ENCODE data around the gene HERC2. TPM values are rescaled to one million over a fixed set of nuclear protein-coding genes. Genes with fewer than 3 reads are reported as not detected.
A peak's percentile ranks its signal among the peaks of the same experiment; 100 is the strongest.

Gene HERC2
- total and polyA plus RNA-seq, 9 of the 15 experiments (the other 6 are each of a cell fraction or from before 2014, with no cell fraction given): 10.6 to 84.0 (median 42.6) TPM

- DNase-seq (ENCODE audit: extremely low read depth in 1 of 4, low spot score in 3 of 4): peak; percentile 65 to 71 (median 68)
These were observed 198.5 kb downstream of the HERC2 start for GRCh38 chr15:28123408-28124023.

More at GRCh38 chr15:28123408-28124023, 198.5 kb downstream of the HERC2 start:
- H3K36me3 ChIP-seq (ENCODE audit: control insufficient read depth, insufficient read depth, low read length): peaks cover 83% of the 10 kb centered on the region
- CTCF ChIA-PET (ENCODE audit: low intra/inter-chr PET ratio): interaction anchor here (0.7 to 1.2 kb wide), 2 partner anchors 103 to 1234 kb away, joined by 3 to 5 read pairs; no protein-coding TSS in a partner anchor
- no TSS peak for BruUV-seq (replicated peaks)
- ATAC-seq (peak; percentile 95), FAIRE-seq (peak; percentile 56)
- no peaks in the 10 kb centered on the region for H3K27me3 ChIP-seq (ENCODE audit: control insufficient read depth in 2 of 2, insufficient read depth in 2 of 2, low read length in 2 of 2)
- H4K20me1 ChIP-seq (replicated peaks; ENCODE audit: control insufficient read depth, insufficient read depth, low read length): no peaks in the 10 kb centered on the region
- H2AFZ ChIP-seq (ENCODE audit: low read depth, low read length): no peak overlapping the region
- intact Hi-C loops (cut with micrococcal nuclease): loop anchor here (1.0 to 2.0 kb wide), 3 partner anchors 37 to 1233 kb away; no protein-coding TSS in a partner anchor
- WGBS (ENCODE audit: insufficient coverage, low coverage, missing lambda C conversion rate): 52% methylated on average over 6 of the region's 6 CpGs
- H3K79me2 ChIP-seq (ENCODE audit: control insufficient read depth, insufficient read depth, low read length): no peaks in the 10 kb centered on the region
- no peak overlapping the region for H3K4me3 ChIP-seq
- no peaks in the 10 kb centered on the region for H3K9me3 ChIP-seq (replicated peaks; ENCODE audit: control insufficient read depth, insufficient read depth, low read depth, low read length)
- H3K9me1 ChIP-seq (ENCODE audit: control insufficient read depth, insufficient read depth, low read length): no peaks in the 10 kb centered on the region
- no peak overlapping the region for H3K9ac ChIP-seq (ENCODE audit: insufficient read depth in 1 of 2, low read depth in 2 of 2, low read length in 2 of 2)
- H3K4me2 ChIP-seq (ENCODE audit: insufficient read depth, low read length): no peak overlapping the region
- TF ChIP-seq E2F3 (CRISPR knock-in tag; IDR thresholded peaks at IDR 0.05): no peak
- TF ChIP-seq PHF21A (IDR thresholded peaks at IDR 0.05; ENCODE audit: borderline replicate concordance, low read depth): 0 out of 2 replicates have a peak, but pooled peaks have one; percentile 19
- peak; percentile 41; the same call in 1 of the 2 replicates for TF ChIP-seq REST (IDR thresholded peaks at IDR 0.05; ENCODE audit: borderline replicate concordance)
- no peak for TF ChIP-seq REST (CRISPR knock-in tag; IDR thresholded peaks at IDR 0.05; ENCODE audit: low read depth)
- peak; percentile 56 for TF ChIP-seq SMC3 (conservative IDR thresholded peaks at IDR 0.05; ENCODE audit: insufficient read depth, low read depth, low read length)
- peak in 1 of 2 experiments; percentile 58; a peak in 2 of 4 replicates for TF ChIP-seq RAD21 (CRISPR knock-in tag; conservative IDR thresholded peaks at IDR 0.05 in 1 of 2, IDR thresholded peaks at IDR 0.05 in 1 of 2)
- no peak for TF ChIP-seq ZNF398 (CRISPR knock-in tag; IDR thresholded peaks at IDR 0.05)
- TF ChIP-seq CTCF (IDR thresholded peaks at IDR 0.05 in 2 of 3, conservative IDR thresholded peaks at IDR 0.05 in 1 of 3; ENCODE audit: insufficient read depth in 2 of 3, low read depth in 1 of 3, low read length in 3 of 3): peak; percentile 75 to 81 (median 77)
- peaks cover 0 to 3% of the 10 kb centered on the region in 2 experiments; a peak in 1 of 5 replicates for H3K4me1 ChIP-seq (replicated peaks in 1 of 2; ENCODE audit: control insufficient read depth in 2 of 2, insufficient read depth in 2 of 2, low read length in 2 of 2)
- H3K27ac ChIP-seq (ENCODE audit: extremely low read depth, low read depth, low read length): no peak overlapping the region
- POLR2A ChIA-PET: no interaction called here
- in situ Hi-C loops (cut with MboI): loop anchor here (10.0 kb wide), 1 partner anchor 1229 kb away; no protein-coding TSS in a partner anchor
